Erythroblast (primary cell): ENCODE measurements around the gene RFNG.

ENCODE experiments used
- GATA1 ChIP-seq: IDR thresholded peaks from 2 replicates; pipeline ENCODE4 v1.6.1; 2011; ENCODE audit warnings: low read depth, mild to moderate bottlenecking, control low read depth, low read length, moderate library complexity
- POLR2A ChIP-seq: IDR thresholded peaks from 2 replicates; pipeline ENCODE4 v1.6.1; 2011; ENCODE audit warnings: mild to moderate bottlenecking, low read length

DNA sequence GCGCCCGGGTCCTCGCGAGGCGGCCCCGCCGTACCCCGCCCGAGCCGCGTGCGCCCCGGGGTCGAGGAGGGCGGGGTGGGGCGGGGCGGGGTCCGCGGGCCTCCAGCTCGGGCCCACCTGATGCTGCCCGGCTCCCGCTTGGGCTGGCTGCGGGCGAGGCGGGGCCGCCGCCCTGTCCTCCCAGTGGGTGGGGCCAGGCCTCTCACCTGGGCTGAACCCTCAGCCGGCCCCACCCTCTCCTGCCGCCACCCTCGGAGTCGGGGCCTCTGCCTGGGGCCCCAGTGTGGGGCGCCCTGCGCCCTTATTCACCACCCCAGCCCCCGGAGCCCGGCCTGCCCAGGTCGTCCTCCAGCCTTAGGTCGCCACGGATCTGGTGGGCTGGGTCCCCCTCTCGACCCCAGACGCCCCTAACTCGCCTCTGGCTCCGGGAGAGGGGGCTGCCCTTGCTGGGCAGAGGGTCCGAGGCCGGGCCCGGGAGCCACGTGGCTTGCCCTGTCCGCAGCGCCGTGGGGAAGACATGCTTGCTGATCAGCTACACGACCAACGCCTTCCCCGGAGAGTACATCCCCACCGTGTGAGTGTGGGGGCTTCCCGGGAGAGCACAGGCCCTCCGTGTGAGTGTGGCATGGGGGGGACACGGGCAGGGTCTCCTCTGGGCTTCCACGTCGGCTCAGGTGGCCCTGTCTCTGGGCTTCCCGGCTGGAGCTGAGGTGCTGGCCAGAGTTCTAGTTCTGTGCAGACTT, 19.6 kb downstream of the RFNG start:
- TF ChIP-seq POLR2A (no peak), GATA1 (no peak)
